ENCODE data around the gene DPH2.

DPH2 gene

DNA sequence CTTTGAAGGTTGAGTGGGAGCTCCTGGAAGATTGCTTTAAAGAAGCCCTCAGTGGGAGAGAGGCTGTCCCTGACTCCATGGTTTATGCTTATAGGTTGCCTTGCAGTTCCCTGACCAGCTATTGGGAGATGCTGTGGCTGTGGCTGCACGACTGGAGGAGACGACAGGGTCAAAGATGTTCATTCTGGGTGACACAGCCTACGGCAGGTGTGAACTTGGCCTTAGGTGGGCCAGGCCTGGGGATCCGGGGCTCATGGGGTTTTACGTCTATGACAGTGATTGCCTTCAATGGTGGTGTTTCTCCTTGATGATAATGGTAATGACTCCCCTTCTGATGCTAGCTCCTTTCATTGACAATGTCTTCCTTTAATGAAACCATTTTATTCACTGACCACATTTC lies 692 bp downstream of the DPH2 start:
- no peak for DNase-seq

DNA sequence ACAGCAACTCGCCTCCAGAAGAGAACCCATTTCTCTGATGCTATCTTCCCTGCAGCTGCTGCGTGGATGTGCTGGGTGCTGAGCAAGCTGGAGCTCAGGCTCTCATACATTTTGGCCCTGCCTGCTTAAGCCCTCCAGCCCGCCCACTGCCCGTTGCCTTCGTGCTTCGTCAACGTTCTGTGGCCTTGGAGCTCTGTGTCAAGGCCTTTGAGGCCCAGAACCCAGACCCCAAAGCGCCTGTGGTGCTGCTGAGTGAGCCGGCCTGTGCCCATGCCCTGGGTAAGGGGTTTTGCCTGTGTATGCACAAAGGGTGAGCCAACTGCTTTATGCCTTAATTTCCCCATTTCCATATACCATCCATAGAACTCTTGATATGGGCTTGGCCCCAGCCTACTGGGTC lies 1.1 kb downstream of the DPH2 start:
- no peak for DNase-seq

DNA sequence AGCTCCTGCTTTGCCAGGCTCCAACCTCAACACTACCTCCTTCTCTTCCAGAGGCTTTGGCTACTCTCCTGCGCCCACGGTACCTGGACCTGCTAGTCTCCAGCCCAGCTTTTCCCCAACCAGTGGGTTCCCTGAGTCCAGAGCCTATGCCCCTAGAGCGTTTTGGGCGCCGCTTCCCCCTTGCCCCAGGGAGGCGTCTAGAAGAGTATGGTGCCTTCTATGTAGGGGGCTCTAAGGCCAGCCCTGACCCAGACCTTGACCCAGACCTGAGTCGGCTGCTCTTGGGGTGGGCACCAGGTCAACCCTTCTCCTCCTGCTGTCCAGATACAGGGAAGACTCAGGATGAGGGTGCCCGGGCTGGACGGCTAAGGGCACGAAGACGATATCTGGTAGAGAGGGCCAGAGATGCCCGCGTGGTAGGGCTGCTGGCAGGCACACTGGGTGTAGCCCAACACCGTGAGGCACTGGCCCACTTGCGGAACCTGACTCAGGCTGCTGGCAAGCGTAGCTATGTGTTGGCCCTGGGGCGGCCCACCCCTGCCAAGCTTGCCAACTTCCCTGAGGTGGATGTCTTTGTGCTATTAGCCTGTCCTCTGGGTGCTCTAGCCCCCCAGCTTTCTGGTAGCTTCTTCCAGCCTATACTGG lies 1.6 kb downstream of the DPH2 start:
- DNase-seq, result no peak

DNA sequence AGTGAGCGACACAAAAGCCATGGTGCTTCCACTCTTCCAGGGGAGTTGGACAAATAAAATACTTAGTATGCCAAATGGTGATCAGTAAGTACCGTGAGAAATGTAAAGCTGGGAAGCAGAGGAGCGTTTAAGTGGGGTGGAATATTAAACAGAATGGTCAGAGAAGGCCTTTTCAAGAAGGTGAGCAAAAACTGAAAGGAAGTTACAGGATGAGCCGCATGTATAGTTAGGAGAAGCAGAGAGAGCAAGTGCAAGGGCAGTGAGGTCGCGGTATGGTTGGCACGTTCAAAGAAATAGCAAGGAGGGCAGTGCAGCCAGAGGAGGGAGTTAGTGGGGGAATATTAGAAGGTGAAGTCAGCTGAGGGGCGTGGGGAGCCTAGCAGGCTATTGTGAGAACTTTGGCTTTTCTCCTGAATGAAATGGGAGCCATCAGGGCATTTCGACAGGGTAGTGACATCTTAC lies 4.2 kb downstream of the DPH2 start:
- DNase-seq, result no peak

DNA sequence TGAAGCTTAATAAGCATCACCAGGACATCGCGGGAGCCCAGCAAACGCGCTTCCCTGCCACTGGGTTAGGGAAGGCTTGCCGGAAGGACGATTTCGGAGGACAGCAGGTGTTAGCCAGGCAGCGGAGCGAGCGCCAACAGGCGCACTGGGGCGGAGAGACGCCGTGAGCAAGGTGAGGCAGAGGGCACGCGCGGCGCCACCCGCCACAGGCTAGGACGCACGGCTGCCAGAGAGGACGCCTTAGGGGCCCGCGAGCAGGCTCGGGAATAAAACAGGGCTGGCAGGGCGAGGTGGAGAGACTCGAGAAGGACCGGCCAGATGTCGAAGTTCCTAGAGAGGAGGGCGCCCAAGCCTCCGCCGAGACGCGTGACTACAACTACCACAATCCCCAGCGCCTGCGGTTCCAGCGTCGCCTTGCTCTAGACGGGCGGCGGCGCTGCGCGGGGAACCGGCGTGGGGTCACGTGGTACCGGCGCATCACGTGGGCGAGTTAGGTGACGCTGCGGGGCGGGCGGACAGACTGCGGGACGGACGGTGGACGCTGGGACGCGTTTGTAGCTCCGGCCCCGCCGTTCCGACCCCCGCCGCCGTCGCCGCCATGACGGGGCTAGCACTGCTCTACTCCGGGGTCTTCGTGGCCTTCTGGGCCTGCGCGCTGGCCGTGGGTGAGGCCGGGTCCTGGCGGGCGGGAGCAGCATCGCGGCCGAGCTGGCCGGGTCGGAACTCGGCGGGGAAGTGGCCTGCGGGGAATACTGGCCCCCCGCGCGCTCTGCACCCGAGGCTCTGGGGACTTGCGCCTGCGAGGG lies 4.8 kb downstream of the DPH2 start, which contains the start of gene ATP6V0B:
ATP6V0B (plus strand) TSS at position 518 of the 806 bp plus-strand sequence; CDS start at position 599, 81 bp downstream.
- DNase-seq, result peak; percentile 78

DNA sequence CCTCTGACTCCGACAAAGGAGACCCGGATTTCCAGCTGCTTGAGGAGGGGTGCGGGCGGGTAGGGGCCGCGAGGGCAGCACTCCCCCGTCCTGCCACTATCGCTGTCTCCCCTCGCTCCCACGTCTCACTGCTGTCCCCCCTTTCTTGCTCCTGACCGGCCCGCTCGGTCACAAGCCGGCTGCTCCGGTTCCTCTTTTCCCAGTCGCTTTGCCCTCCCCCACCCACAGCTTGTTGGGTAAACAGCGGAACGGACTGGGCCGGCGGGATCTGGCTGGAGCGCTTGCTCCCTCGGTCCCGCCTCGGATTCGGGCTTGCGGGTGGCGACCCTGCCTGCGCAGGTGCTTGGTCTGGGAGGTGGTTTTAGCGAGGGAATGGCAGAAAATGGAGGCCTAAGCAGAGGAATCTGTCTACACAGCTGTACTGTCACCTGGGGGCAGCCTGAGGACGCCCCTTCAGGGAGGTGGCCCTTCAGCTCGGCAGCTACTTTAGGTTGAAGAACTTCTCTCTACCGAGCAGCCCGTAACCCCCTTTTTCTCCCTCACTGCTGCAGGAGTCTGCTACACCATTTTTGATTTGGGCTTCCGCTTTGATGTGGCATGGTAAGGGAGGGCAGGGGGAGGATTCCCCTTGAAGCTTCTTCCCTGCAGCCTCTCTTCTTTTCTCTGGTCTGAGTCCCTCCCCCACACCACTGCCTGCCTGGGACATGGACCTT lies 5.6 kb downstream of the DPH2 start:
- DNase-seq, result peak; percentile 34

DNA sequence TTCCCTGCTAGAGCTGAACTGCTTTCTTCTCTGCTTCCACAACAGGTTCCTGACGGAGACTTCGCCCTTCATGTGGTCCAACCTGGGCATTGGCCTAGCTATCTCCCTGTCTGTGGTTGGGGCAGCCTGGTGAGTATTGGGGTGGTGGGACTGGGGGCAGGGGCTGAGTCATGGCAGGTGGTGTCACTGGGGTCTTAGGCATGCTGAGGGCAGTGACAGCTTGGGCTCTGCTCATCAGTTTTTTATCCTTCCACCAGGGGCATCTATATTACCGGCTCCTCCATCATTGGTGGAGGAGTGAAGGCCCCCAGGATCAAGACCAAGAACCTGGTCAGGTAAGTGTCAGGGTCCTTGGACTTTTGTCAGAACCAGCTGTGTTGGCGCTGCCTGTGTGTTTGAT lies 6.2 kb downstream of the DPH2 start:
- no peak for DNase-seq

DNA sequence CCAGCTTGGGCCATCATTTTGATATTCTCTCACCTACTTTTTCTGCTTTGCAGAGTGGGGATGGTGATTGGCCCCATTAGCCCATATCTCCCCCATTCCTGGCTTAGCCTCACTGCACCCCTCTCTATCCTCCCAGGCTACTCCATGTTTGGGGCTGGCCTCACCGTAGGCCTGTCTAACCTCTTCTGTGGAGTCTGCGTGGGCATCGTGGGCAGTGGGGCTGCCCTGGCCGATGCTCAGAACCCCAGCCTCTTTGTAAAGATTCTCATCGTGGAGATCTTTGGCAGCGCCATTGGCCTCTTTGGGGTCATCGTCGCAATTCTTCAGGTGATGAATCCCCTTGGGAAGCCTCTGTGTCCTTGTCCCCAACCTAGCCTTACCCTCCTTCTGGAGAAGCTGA lies 7.1 kb downstream of the DPH2 start:
- DNase-seq, result no peak

DNA sequence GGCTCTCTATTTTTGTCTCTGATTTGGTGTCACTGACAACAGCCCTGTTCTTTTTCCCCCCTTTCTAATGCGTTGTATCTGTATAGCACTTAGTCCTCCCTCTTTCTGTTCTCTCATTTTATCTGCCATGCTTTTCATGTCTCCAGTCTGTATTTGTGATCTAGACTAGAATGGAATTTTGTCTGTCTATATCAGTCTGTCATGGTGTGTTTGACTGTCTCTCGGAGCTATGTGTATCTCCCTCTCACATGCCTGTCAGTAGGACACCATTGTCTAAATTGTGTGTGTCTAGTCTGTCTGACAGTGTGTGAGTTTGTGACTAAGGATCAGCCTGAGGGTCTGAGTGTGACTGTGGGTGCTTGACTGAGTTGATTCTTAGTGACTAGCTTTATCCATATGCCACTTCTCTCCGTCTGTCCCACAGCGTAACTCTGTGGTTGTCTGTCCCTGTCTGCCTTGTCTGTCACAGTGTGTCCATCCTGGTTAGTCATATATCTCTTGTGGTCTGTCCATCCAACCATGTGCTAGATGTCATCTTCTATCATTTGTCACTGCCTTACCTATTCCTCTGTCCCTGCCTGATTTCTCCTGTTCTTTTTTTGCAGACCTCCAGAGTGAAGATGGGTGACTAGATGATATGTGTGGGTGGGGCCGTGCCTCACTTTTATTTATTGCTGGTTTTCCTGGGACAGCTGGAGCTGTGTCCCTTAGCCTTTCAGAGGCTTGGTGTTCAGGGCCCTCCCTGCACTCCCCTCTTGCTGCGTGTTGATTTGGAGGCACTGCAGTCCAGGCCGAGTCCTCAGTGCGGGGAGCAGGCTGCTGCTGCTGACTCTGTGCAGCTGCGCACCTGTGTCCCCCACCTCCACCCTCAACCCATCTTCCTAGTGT lies 7.8 kb downstream of the DPH2 start:
- no peak for DNase-seq

DNA sequence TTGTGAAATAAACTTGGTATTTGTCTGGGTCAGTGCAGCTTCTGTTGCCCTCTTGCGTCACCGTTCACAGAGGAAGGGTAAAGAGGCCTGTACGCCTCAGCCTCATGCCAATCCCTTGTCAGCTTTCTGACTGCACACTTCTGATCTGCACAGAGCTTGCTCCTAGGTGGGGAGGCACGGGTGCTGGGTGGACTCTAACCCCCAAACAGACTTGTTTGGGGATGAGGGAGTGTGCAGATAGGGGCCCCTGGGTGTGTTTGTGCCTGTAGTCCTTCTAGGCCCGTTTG lies 8.4 kb downstream of the DPH2 start:
- DNase-seq, result no peak

DNA sequence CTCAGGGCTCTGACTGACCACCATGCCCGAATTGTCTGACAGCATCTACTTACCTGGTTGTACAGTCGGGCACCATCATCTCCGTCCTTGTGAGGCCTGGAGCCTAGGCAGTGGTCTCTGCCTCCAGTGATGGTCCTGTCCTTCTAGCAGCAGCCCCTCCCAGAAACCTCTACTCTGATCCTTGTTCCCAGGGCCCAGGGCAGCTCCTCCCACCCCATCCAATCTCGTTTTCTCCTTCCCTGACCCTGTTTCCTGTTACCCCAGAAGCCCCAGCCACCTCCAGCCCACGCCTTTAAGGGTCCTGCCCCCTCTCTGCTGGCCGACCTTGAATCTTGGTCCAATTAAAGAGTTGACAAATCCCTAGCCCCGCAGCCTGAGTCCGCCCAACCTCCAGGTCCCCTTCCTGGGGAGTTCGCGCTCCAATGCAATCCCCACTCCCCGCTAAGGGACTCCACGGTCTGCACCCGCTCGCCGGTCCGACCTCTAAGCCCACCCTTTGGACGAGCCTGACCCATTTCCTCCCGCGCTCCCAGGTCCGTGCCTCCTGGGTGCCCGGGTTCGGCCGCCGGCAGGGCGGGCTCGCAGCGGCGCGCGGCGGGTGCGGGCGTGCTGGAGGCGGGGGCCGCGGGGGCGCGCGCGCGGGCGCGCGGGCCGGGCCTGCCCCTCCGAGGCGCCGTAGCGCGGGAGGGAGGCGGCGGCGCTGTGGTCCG lies 8.9 kb downstream of the DPH2 start, which contains the start of gene B4GALT2:
B4GALT2 (plus strand) TSS at position 660 of the 710 bp plus-strand sequence. CDS start 1,951 bp downstream, outside the sequence.
- DNase-seq, result no peak

DNA sequence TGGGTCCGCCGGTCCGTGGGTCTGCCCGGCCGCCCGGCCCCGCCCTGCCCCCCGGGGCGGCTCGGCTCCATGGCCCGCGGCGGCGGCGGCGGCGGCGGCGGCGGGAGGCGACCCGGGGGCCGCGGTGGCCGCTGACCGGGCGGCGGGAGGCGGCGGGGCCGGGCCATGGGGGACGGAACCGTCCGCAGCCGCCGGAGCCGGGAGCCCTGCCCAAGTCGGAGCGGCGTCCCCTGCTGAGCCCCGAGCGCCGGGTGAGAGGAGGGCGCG lies 9.4 kb downstream of the DPH2 start:
- DNase-seq, result no peak

DNA sequence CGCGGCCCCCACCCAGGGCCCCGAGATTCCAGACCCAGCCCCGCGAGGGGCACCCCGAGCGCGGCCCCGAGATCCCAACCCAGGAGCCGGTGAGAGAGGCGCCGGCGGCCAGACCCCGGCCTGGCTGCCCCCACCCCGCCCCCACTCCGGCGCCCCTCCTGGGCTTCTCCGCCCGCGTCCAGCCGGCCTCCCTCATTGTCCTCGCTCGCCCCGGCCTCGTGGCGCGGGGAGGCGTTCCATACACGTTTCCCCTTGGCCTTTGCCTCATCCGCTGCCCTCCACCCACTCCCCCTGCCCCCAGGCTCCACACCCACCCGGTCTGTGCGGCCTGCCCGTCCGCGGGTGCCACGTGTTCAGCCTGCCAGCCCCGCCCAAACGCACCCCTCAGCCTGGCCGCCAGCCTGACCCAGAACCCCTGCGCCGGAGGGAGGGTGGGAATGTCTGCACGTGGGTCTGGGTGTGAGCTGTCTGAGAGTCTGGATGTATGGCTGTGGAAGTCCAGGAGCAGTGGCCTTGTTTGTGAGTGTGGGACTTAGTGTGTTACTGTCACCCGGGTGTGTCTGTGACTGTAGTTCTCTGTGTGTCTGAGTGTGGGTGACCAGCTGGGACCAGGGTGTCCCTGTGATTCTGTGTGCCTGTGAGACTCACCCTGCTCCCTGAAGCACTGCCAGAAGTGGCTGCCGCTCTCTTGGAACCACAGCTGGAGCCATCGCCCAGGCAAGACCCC lies 9.9 kb downstream of the DPH2 start:
- DNase-seq, result no peak

DNA sequence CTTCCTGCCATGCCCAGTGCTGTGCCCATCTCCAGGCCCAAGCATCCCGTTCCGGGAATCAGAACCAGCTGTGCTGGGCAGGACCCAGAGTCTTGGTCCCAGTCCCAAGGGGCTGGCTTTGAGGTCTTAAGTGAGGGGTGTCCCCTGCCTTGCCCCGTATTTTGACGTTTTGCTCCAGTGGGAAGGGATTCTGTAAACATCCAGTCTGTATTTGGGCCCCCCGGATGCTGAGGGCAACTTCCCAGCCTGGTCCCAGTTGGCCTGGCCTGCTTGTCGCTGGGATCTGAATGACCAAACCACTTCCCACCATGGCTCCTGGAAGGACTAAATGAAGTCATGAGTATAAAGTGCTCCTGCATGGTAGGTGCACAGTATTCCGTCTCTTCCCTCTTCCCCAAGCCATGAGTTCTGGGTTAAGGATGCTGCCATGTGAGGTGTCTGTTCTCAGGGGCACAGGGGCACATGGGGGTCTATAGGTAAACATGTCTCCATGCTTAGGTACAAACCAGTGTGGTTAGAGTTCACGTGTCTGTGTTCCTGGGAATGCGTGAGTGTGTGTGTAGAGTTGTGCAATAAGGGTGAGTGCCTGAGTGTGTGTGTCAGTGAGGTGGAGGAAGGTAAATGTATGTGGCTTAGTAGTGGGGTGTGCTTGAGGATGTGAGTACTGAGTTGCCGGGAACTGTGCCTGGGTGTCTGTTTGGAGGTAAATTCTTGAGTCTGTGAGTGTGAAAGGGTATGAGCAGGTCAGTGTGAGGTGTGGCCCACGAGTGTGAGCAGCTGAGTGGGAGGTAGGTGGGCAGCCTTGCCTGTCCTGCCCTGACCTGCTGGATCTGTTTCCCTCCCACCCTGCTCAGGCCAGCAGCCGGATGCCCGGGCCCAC lies 10.7 kb downstream of the DPH2 start:
- DNase-seq, result no peak

DNA sequence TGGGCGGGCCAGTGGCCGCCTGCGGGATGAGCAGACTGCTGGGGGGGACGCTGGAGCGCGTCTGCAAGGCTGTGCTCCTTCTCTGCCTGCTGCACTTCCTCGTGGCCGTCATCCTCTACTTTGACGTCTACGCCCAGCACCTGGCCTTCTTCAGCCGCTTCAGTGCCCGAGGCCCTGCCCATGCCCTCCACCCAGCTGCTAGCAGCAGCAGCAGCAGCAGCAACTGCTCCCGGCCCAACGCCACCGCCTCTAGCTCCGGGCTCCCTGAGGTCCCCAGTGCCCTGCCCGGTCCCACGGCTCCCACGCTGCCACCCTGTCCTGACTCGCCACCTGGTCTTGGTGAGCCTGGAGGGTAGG lies 11.3 kb downstream of the DPH2 start:
- no peak for DNase-seq

DNA sequence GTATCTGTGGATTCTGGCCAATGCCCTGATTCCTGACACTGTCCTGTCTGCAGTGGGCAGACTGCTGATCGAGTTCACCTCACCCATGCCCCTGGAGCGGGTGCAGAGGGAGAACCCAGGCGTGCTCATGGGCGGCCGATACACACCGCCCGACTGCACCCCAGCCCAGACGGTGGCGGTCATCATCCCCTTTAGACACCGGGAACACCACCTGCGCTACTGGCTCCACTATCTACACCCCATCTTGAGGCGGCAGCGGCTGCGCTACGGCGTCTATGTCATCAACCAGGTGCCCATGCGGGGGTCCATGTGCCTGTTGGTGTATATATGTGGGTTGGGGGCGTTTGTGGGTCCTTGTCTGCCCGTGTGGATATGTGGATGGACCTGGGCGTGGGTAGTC lies 11.8 kb downstream of the DPH2 start:
- no peak for DNase-seq

DNA sequence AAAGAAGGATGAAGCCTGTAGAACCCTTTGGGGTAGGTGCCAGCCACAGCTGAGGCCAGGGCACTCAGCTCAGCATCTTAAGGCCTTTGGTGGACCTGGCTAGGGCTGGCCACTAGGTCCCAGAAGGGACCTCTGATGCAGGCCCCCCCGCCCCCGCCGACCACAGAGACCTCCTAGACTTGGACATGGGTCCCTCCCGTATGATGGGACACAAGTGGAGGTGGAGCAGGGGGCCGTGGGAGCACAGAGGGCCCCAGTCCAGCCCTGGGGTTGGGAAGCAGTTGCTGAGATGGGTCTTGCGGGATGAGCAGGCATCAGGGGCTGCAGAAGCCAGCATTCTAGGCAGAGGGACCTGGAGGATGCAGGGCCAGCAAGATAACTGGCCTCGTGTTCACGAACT lies 12.4 kb downstream of the DPH2 start:
- DNase-seq, result no peak

DNA sequence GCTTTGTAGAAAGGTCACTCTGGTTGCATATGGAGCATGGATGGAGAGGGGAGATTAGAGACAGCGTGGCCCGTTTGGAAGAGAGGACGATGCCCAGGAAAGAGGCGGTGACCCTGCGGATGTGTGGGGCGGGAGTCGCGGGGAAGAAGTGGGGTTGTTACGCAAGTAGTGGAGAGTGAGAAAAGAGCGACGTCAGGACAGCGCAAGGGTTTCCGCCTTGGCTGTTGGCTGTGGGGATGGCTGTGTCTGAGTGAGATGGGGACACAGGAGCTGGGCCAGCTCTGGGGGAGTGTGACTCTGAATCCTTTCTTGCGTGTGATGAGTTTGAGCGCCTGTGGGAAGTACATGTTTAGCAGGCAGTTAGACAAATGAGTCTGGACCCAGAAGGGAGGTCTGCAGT lies 13.0 kb downstream of the DPH2 start:
- no peak for DNase-seq

DNA sequence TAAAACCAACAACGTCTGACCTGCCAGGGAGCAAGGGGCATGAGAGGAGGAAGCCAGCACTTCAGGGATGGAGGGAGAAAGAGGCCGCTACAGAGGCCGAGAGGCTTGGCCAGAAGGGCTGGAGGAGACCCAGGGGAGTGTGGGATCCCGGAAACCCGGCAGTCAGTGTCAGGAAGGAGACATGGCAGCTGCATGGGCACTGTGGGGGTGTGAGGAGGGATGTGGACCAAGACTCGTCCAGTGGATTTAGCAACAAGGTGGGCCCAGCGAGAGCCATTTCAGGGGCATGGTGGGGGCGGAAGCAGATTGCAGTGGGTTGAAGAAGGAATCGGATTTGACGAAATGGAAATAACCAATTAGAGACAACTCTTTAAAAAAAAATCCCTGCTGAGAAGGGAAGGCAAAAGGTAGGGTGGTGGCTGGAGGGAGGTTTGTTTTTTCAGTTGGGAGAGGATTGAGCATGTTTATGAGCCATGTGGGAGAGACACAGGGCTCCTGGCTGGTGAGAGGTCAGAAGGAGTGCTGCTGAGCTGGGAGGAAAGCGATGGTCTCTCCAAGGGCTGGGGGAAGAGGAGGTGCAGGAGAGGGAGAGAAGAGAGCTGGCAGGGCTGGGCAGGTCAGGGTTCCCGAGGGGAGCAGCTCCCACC lies 13.6 kb downstream of the DPH2 start:
- no peak for DNase-seq

DNA sequence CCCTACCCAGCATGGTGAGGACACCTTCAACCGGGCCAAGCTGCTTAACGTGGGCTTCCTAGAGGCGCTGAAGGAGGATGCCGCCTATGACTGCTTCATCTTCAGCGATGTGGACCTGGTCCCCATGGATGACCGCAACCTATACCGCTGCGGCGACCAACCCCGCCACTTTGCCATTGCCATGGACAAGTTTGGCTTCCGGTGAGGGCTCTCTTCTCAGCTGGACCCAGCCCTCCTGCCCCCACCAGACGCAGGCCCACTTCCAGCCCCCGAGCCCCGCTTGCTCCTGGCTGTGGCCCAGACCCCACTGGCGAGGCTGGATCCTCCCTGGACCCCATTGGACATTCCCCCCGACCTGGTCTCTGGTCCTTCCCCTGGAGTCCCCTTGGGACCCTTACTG lies 15.0 kb downstream of the DPH2 start:
- no peak for DNase-seq
